HG03066 (cell line): ENCODE data around the gene SLC29A4.
"Not testable (repeated sequence)": the region's sequence is repeated elsewhere in the genome, so short reads cannot be mapped to it uniquely, and the experiment has no call there.

ENCODE experiments used
- ATAC-seq: cut with Tn5 transposase; IDR thresholded peaks from one replicate; pipeline ENCODE4 v1.9.1; 2021; ENCODE audit warnings: low read depth; ENCODE audit not compliant: unreplicated experiment

SLC29A4 gene

GRCh38 chr7:5295039-5296014, 12.6 kb downstream of the SLC29A4 start:
- no peak for ATAC-seq

GRCh38 chr7:5296015-5296610, 13.4 kb downstream of the SLC29A4 start:
- no peak for ATAC-seq

GRCh38 chr7:5296611-5297226, 14.0 kb downstream of the SLC29A4 start:
- no peak for ATAC-seq

- no peak for ATAC-seq
Observed at GRCh38 chr7:5300366-5300765, 17.6 kb downstream of the SLC29A4 start.

GRCh38 chr7:5302577-5302976, 19.8 kb downstream of the SLC29A4 start:
- ATAC-seq, result no peak

- ATAC-seq, result no peak
Observed at GRCh38 chr7:5303061-5303460, 20.3 kb downstream of the SLC29A4 start.

GRCh38 chr7:5303591-5304505, 21.1 kb downstream of the SLC29A4 start:
- ATAC-seq, result no peak

- ATAC-seq, result not testable (repeated sequence)
Observed at GRCh38 chr7:5305050-5305449, 22.3 kb downstream of the SLC29A4 start.

GRCh38 chr7:5307221-5308142, 24.7 kb downstream of the SLC29A4 start:
- not testable (repeated sequence) for ATAC-seq

GRCh38 chr7:5309146-5309545, 26.4 kb downstream of the SLC29A4 start:
- no peak for ATAC-seq

GRCh38 chr7:5310822-5311405, 28.2 kb downstream of the SLC29A4 start:
- ATAC-seq, result no peak

- not testable (repeated sequence) for ATAC-seq
Observed at GRCh38 chr7:5312276-5313070, 29.7 kb downstream of the SLC29A4 start.

- not testable (repeated sequence) for ATAC-seq
Observed at GRCh38 chr7:5313076-5313885, 30.5 kb downstream of the SLC29A4 start.

- ATAC-seq, result no peak
Observed at GRCh38 chr7:5314864-5315263, 32.1 kb downstream of the SLC29A4 start.

- ATAC-seq, result no peak
Observed at GRCh38 chr7:5315761-5316160, 33.0 kb downstream of the SLC29A4 start.

- ATAC-seq, result not testable (repeated sequence)
Observed at GRCh38 chr7:5318613-5319012, 35.9 kb downstream of the SLC29A4 start.

- no peak for ATAC-seq
Observed at GRCh38 chr7:5320391-5320790, 37.6 kb downstream of the SLC29A4 start.
